Measurements from ENCODE around the gene ATAT1.
"Not testable (repeated sequence)": the region's sequence is repeated elsewhere in the genome, so short reads cannot be mapped to it uniquely, and the experiment has no call there.

ATAT1 gene

GRCh38 chr6:30651143-30651542, 24.5 kb downstream of the ATAT1 start:
- no peak for DNase-seq (ENCODE audit: low spot score)

- no peak for DNase-seq (ENCODE audit: low spot score)
Observed at GRCh38 chr6:30654798-30655742, 28.4 kb downstream of the ATAT1 start.

GRCh38 chr6:30655743-30656094, 29.0 kb downstream of the ATAT1 start:
- no peak for DNase-seq (ENCODE audit: low spot score)

- DNase-seq (ENCODE audit: low spot score), result no peak
Observed at GRCh38 chr6:30656513-30656912, 29.8 kb downstream of the ATAT1 start.

- DNase-seq (ENCODE audit: low spot score), result no peak
Observed at GRCh38 chr6:30657454-30657853, 30.8 kb downstream of the ATAT1 start.

GRCh38 chr6:30657922-30658321, 31.2 kb downstream of the ATAT1 start:
- DNase-seq (ENCODE audit: low spot score), result not testable (repeated sequence)

- no peak for DNase-seq (ENCODE audit: low spot score)
Observed at GRCh38 chr6:30664994-30665767, 38.5 kb downstream of the ATAT1 start.

GRCh38 chr6:30666300-30666699, 39.6 kb downstream of the ATAT1 start:
- not testable (repeated sequence) for DNase-seq (ENCODE audit: low spot score)

GRCh38 chr6:30670760-30671527, 44.3 kb downstream of the ATAT1 start:
- no peak for DNase-seq (ENCODE audit: low spot score)

GRCh38 chr6:30672445-30673253, 46.0 kb downstream of the ATAT1 start, which contains the start of gene DHX16:
TSS of gene DHX16 (minus strand) at chr6:30673006. CDS start at chr6:30672841, 165 bp downstream.
- peak; percentile 90 for DNase-seq (ENCODE audit: low spot score)

- DNase-seq (ENCODE audit: low spot score), result no peak
Observed at GRCh38 chr6:30676660-30677285, 50.1 kb downstream of the ATAT1 start.

- peak; percentile 90 for DNase-seq (ENCODE audit: low spot score)
Observed at GRCh38 chr6:30678964-30679726, 52.5 kb downstream of the ATAT1 start.

GRCh38 chr6:30679765-30680535, 53.3 kb downstream of the ATAT1 start:
- DNase-seq (ENCODE audit: low spot score), result no peak

- no peak for DNase-seq (ENCODE audit: low spot score)
Observed at GRCh38 chr6:30681766-30682142, 55.1 kb downstream of the ATAT1 start.

GRCh38 chr6:30682143-30683117, 55.8 kb downstream of the ATAT1 start:
- peak; percentile 92 for DNase-seq (ENCODE audit: low spot score)

GRCh38 chr6:30683183-30683979, 56.7 kb downstream of the ATAT1 start:
- DNase-seq (ENCODE audit: low spot score), result no peak

GRCh38 chr6:30683980-30684338, 57.3 kb downstream of the ATAT1 start:
- no peak for DNase-seq (ENCODE audit: low spot score)
